DMS153 treated with DMSO at 0.1 percent for 48 hours (cell line): Measurements from ENCODE around the gene HIP1.
"Not testable (repeated sequence)": the region's sequence is repeated elsewhere in the genome, so short reads cannot be mapped to it uniquely, and the experiment has no call there.

Source experiments
- DNase-seq: peaks from one replicate; lab custom pipeline; 2025; ENCODE audit not compliant: unreplicated experiment; lab: John Stamatoyannopoulos, UW

The HIP1 gene

GRCh38 chr7:75717746-75718145 is 21.0 kb downstream of the HIP1 start:
- not testable (repeated sequence) for DNase-seq

GRCh38 chr7:75716992-75717626 is 21.6 kb downstream of the HIP1 start:
- no peak for DNase-seq

- DNase-seq: no peak
Observed at GRCh38 chr7:75715864-75716263, 22.9 kb downstream of the HIP1 start.

- no peak for DNase-seq
Observed at GRCh38 chr7:75712517-75713361, 26.0 kb downstream of the HIP1 start.

GRCh38 chr7:75711656-75712514 is 26.9 kb downstream of the HIP1 start:
- DNase-seq: no peak

GRCh38 chr7:75711076-75711475 is 27.7 kb downstream of the HIP1 start:
- DNase-seq: no peak

GRCh38 chr7:75704928-75705327 is 33.8 kb downstream of the HIP1 start:
- DNase-seq: no peak

- no peak for DNase-seq
Observed at GRCh38 chr7:75702515-75702914, 36.2 kb downstream of the HIP1 start.

GRCh38 chr7:75699993-75700392 is 38.7 kb downstream of the HIP1 start:
- no peak for DNase-seq

GRCh38 chr7:75698358-75698757 is 40.4 kb downstream of the HIP1 start:
- DNase-seq: no peak

GRCh38 chr7:75696263-75697037 is 42.3 kb downstream of the HIP1 start:
- no peak for DNase-seq

GRCh38 chr7:75694638-75695399 is 43.9 kb downstream of the HIP1 start:
- DNase-seq: no peak

- DNase-seq: not testable (repeated sequence)
Observed at GRCh38 chr7:75693668-75694067, 45.1 kb downstream of the HIP1 start.

GRCh38 chr7:75691793-75692543 is 46.8 kb downstream of the HIP1 start:
- DNase-seq: no peak

GRCh38 chr7:75690121-75690523 is 48.6 kb downstream of the HIP1 start:
- DNase-seq: no peak

GRCh38 chr7:75689246-75690099 is 49.3 kb downstream of the HIP1 start:
- no peak for DNase-seq

- DNase-seq: peak; percentile 29
Observed at GRCh38 chr7:75688200-75689136, 50.3 kb downstream of the HIP1 start.
